Measurements from ENCODE around the gene U2AF1.
"Not testable (repeated sequence)": the region's sequence is repeated elsewhere in the genome, so short reads cannot be mapped to it uniquely, and the experiment has no call there.

U2AF1 gene, protein sequence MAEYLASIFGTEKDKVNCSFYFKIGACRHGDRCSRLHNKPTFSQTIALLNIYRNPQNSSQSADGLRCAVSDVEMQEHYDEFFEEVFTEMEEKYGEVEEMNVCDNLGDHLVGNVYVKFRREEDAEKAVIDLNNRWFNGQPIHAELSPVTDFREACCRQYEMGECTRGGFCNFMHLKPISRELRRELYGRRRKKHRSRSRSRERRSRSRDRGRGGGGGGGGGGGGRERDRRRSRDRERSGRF

GRCh38 chr21:43106965-43107793 lies at the start of gene U2AF1:
U2AF1 (minus strand) TSS chr21:43107570; CDS start chr21:43107494, 76 bp downstream.
- not testable (repeated sequence) for DNase-seq

DNA sequence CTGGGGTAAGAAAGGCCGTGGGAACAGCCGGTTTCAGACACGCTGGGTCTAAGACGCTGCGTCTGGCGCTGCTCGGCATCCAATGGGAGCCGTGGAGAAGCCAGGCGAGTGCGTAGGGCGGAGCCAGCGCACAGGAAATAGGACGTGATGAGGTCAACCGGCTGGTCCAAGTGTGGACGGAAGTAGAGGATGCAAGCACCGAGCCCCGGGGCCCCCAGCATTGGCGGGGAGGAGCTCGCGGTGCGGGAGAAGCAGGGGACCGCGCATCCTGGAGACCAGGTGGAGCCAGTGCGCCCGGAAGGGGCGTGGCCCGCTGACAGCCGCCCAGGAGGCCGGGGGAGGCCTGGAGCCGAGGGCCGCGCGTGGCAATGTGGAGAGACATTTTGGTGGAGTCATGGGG lies 46.2 kb upstream of the U2AF1 start:
- not testable (repeated sequence) for DNase-seq

GRCh38 chr21:43149344-43149743 lies 42.0 kb upstream of the U2AF1 start:
- DNase-seq: not testable (repeated sequence)

DNA sequence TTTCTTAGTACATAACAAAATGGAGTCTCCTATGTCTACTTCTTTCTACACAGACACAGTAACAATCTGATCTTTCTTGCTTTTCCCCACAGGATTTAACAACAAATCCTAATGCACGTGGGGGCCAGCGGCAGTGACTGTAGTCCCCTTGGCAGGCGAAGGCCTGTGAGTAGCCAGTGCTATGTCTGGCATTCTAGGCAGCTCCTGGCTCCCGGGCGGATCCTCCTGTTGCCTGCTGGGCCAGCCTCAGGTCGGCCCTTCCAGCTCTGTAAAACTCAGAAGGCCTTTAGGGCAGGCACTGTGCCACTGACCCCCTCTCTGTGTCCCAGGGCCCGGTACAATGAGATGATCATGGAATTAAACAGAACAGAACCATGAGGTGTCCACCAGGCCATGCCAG lies 40.6 kb upstream of the U2AF1 start:
- not testable (repeated sequence) for DNase-seq

- DNase-seq: not testable (repeated sequence)
Measured at GRCh38 chr21:43146637-43147036, 39.3 kb upstream of the U2AF1 start.

GRCh38 chr21:43141407-43141806 lies 34.0 kb upstream of the U2AF1 start:
- DNase-seq: not testable (repeated sequence)

DNA sequence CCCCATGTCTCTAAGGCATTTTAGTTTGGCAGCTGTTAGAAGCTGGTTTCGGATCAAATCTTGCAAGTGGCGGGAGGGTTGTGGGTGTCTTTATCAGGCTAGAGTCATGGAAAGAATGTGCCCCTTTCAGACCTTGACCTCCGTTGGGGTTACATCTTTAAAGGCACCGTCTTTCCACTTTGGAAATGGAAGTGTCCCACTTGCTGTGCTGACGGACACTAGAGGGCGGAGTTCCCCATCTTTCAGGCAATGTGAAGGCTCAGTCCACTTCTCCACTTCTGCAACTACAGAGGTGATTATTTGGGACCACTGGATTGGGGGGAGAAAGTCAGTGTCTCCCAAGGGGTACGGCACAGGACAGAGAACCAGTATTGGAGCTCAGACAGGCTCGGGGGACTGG lies 31.6 kb upstream of the U2AF1 start:
- DNase-seq: not testable (repeated sequence)

DNA sequence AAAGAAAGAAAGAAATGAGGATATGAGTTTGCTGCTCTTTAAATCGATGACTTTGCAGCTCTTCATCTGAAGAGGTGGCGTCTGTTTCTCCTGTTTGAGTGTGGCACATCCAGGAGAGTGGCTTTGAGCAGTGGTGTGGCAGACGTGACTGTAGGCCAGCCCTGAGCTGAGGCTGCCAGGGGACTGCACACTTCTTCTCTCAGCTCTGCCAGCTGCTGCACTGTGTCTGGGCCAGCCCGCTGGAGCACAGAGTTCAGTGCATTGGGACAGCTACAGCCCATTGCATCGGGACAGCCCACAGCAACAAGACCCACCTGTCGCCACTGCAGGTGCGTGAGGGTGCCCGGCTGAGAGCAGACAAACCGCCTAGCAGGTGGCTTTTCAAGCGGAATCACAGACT lies 27.1 kb upstream of the U2AF1 start:
- DNase-seq: not testable (repeated sequence)

GRCh38 chr21:43130094-43130493 lies 22.7 kb upstream of the U2AF1 start:
- DNase-seq: not testable (repeated sequence)

DNA sequence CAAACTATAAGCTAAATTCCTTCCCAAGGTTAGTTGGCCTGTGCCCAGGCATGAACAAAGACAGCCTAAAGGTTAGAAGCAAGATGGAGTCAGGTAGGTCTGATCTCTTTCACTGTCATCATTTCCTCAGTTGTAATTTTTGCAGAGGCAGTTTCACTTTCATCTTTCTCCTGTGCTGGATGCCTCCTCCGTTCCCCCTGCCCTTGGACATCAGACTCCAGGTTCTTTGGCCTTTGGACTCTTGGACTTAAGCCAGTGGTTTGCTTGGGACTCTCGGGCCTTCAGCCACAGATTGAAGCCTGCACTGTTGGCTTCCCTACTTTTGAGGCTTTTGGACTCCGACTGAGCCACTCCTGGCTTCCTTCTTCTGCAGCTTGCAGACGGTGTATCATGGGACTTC lies 8.6 kb upstream of the U2AF1 start:
- not testable (repeated sequence) for DNase-seq

DNA sequence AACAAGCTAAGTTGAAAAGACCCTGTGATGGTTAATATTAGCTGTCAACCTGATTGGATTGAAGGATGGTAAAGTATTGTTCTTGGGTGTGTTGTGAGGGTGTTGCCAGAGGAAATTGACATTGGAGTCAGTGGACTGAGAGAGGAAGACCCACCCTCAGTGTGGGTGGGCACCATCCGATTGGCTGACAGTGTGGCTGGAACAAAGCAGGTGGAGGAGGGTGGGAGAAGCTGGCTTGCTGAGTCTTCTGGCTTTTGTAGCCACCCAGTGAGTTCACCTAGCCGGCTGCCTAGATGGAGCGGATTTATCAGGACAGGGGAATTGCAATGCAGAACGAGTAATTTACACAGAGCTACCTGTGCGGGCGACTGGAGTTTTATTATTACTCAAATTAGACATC lies 7.1 kb upstream of the U2AF1 start:
- DNase-seq: not testable (repeated sequence)

GRCh38 chr21:43109006-43109405 lies 1.6 kb upstream of the U2AF1 start:
- not testable (repeated sequence) for DNase-seq

DNA sequence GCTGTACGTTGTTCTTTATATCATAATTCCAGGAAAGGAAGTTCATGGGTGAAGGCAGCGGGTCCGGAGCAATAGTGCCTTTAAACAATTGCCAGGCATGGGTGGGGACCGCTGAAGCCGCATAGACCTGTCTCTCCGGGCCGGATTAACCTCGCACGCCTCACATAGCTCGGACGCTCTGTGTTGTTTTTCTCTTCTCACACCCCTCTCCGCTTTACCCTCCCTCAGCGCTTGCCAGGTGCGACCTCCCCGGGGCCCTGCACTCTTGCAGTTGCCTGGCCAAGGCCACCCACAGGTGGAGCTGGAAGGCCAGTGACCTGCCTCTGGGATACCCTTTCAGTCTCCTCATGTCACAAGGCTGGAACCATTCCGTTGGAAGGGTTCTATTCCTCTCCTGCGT lies 807 bp upstream of the U2AF1 start:
- not testable (repeated sequence) for DNase-seq

DNA sequence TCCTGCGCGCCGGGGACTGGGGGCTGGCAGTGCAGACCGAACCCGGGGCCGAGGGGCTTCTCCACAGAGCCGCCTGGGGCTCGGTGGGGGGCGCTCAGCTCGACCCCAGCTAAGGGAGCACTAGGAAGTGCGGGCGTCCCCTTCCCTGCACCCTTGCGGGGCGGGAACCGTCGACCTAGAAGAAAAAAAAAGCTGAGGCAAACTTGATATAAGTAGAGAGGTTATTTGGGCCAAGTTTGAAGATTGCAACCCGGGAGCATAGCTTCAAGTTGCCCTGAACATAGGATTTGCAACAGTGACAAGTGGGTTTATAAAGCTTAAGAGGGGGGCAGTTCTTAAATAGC lies 396 bp upstream of the U2AF1 start:
- not testable (repeated sequence) for DNase-seq

DNA sequence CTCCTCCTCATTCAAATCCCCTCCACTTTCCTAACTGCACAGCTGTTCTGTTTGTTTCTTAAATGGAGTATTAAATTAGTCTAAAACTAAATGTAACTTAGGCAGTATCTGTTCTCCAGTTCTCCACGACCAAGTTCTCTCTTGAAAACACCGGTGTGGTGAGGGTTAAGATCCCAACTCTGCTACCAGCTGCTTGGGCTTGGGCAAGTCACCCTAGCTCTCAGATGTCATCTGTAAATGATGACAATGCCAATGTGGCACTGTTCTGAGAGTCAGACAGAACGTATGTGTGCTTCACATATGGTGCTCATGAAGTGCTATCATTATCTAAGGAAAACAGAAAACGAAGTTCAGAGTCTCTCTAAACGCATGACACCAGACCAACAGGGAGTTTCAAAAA lies 2.7 kb downstream of the U2AF1 start:
- DNase-seq: not testable (repeated sequence)

DNA sequence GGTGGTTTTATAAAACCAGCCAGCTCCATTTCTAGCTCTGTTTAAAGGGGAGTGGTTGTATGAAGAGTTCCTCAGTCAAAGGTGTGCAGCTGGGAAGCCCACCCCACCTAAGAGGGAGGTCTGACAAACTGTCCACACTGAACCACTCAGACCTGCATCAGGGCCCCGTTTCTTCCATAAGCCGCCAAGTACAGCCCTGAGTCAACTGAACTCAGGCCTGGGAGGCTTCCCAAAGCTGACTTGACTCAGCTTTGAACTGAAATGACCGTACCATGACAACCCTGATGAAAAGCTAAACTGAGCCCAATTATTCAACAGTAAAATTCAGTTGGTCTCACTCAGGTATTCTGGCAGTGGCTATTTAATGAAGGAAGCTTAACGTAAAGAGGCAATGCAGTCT lies 5.1 kb downstream of the U2AF1 start:
- not testable (repeated sequence) for DNase-seq

GRCh38 chr21:43101676-43102075 lies 5.7 kb downstream of the U2AF1 start:
- not testable (repeated sequence) for DNase-seq

- DNase-seq: not testable (repeated sequence)
Measured at GRCh38 chr21:43101000-43101399, 6.4 kb downstream of the U2AF1 start.

- not testable (repeated sequence) for DNase-seq
Measured at GRCh38 chr21:43091979-43092614, 15.3 kb downstream of the U2AF1 start.

GRCh38 chr21:43090947-43091346 lies 16.4 kb downstream of the U2AF1 start:
- not testable (repeated sequence) for DNase-seq

DNA sequence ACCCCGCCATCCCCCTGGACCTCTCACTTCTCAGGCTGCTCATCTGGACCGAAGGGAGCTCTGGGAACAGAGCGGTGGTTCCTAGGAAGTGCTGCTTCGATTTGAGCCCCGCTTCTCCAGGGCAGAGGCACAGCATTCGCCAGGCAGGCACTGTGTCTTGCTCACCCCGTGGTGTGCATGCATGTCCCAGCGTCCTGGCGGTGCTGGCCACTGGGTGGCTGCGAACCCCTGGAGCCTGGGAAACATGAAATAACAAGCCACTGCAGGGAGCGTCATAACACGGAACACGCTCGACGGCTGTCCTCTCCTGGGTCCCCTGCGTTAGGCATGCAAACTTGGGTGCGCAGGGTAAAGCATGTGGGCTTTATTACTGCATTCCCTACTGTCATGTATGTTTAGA lies 17.9 kb downstream of the U2AF1 start:
- not testable (repeated sequence) for DNase-seq

- DNase-seq: not testable (repeated sequence)
Measured at GRCh38 chr21:43082587-43083300, 24.6 kb downstream of the U2AF1 start.

DNA sequence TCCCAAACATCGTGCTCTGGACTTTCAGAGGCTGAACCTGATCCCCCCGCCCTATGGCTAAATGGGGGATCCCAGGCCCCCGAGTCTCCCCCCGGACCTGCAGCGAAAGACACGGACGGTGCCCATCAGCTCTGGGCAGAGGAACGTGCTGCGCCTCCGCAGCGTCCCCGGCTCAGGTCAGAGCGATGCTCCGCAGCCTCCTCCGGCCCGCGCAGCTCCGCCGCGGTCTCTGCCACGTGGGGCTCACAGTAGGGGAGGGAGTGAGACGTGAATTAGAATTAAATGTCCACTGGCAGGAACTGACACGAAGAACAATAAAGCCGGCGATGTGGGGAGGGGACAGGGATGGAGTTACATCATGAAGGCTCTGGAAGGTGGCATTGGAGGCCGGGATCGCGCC lies 30.7 kb downstream of the U2AF1 start:
- not testable (repeated sequence) for DNase-seq
